Stimulated activated CD4-positive, alpha-beta T cell treated with anti-CD3 and anti-CD28 coated beads, Interleukin-1b, Interleukin-23, amount 100 ng/mL, for 48 hours (primary cell): ENCODE measurements around the gene JCAD.
"Not testable (repeated sequence)": the region's sequence is repeated elsewhere in the genome, so short reads cannot be mapped to it uniquely, and the experiment has no call there.

Experiments
- DNase-seq: peaks from one replicate; pipeline ENCODE4 v3.0.0-alpha.2; 2020

The JCAD gene

GRCh38 chr10:30059209-30060107, at the start of gene JCAD:
Gene JCAD (minus strand): TSS chr10:30059586. CDS start chr10:30047812, 11,774 bp downstream.
- DNase-seq = peak; percentile 31

- DNase-seq = no peak
These were observed 47.6 kb upstream of the JCAD start for GRCh38 chr10:30106987-30107386.

- no peak for DNase-seq
These were observed 44.4 kb upstream of the JCAD start for GRCh38 chr10:30103595-30104320.

GRCh38 chr10:30099706-30100105, 40.3 kb upstream of the JCAD start:
- DNase-seq = not testable (repeated sequence)

GRCh38 chr10:30099101-30099500, 39.7 kb upstream of the JCAD start:
- DNase-seq = no peak

GRCh38 chr10:30098629-30099028, 39.2 kb upstream of the JCAD start:
- DNase-seq = no peak

GRCh38 chr10:30096564-30096963, 37.2 kb upstream of the JCAD start:
- DNase-seq = no peak

- DNase-seq = no peak
These were observed 36.4 kb upstream of the JCAD start for GRCh38 chr10:30095631-30096422.

GRCh38 chr10:30094601-30095000, 35.2 kb upstream of the JCAD start:
- no peak for DNase-seq

- no peak for DNase-seq
These were observed 34.0 kb upstream of the JCAD start for GRCh38 chr10:30093303-30093950.

GRCh38 chr10:30092151-30092790, 32.9 kb upstream of the JCAD start:
- no peak for DNase-seq

GRCh38 chr10:30091136-30091535, 31.8 kb upstream of the JCAD start:
- no peak for DNase-seq

- no peak for DNase-seq
These were observed 28.8 kb upstream of the JCAD start for GRCh38 chr10:30088178-30088577.

- no peak for DNase-seq
These were observed 24.5 kb upstream of the JCAD start for GRCh38 chr10:30083934-30084333.

GRCh38 chr10:30081182-30081581, 21.8 kb upstream of the JCAD start:
- DNase-seq = no peak

- no peak for DNase-seq
These were observed 20.8 kb upstream of the JCAD start for GRCh38 chr10:30080161-30080560.

GRCh38 chr10:30079408-30079807, 20.0 kb upstream of the JCAD start:
- DNase-seq = no peak

GRCh38 chr10:30075481-30075880, 16.1 kb upstream of the JCAD start:
- no peak for DNase-seq

- no peak for DNase-seq
These were observed 15.5 kb upstream of the JCAD start for GRCh38 chr10:30074933-30075332.

GRCh38 chr10:30074090-30074489, 14.7 kb upstream of the JCAD start:
- no peak for DNase-seq

GRCh38 chr10:30073767-30074060, 14.3 kb upstream of the JCAD start:
- no peak for DNase-seq

GRCh38 chr10:30073045-30073766, 13.8 kb upstream of the JCAD start:
- no peak for DNase-seq
